A549 (cell line): Measurements from ENCODE around the gene UQCR11.

Experiments
- CBX2 ChIP-seq: fragments of 200-600 bp; sonication (generic); IDR thresholded peaks from 2 replicates; pipeline ENCODE4 v1.6.1; 2016; ENCODE audit warnings: low read depth, mild to moderate bottlenecking, borderline replicate concordance
- EHMT2 ChIP-seq: fragments of 200-600 bp; sonication (generic); IDR thresholded peaks from 2 replicates; pipeline ENCODE4 v1.6.1; 2016; ENCODE audit warnings: antibody characterized with exemption, low read depth, mild to moderate bottlenecking, moderate library complexity
- JUNB ChIP-seq: fragments of >200 bp; sonication (Bioruptor Twin); formaldehyde crosslinking; IDR thresholded peaks from 2 replicates; pipeline ENCODE4 v1.6.1; 2016
- POLR2A ChIP-seq: IDR thresholded peaks from 2 replicates; pipeline ENCODE4 v1.6.1; 2012; ENCODE audit warnings: mild to moderate bottlenecking, low read length
- RAD21 ChIP-seq, 2 experiments: fragments of >200 bp in 1 of 2; sonication (Bioruptor Twin) in 1 of 2; formaldehyde crosslinking in 1 of 2; IDR thresholded peaks in 1 of 2; conservative IDR thresholded peaks in 1 of 2; 2 replicates in 1 of 2; 3 replicates in 1 of 2; pipeline ENCODE4 v1.6.1; 2012 to 2018; ENCODE audit warnings: inconsistent platforms in 1 of 2
- REST ChIP-seq: fragments of 200-600 bp; sonication (generic); IDR thresholded peaks from 2 replicates; pipeline ENCODE4 v1.6.1; 2016; ENCODE audit warnings: antibody characterized with exemption, mild to moderate bottlenecking, moderate library complexity
- RFX5 ChIP-seq: fragments of 450-650 bp; IDR thresholded peaks from 2 replicates; pipeline ENCODE4 v1.7.1; 2014; ENCODE audit warnings: antibody characterized with exemption, mild to moderate bottlenecking, moderate library complexity
- RNF2 ChIP-seq: fragments of 200-600 bp; sonication (generic); IDR thresholded peaks from 2 replicates; pipeline ENCODE4 v1.6.1; 2016; ENCODE audit warnings: low read depth, mild to moderate bottlenecking, antibody characterized with exemption, moderate library complexity, borderline replicate concordance
- TP53 ChIP-seq: fragments of 250-450 bp; sonication (Bioruptor Pico); IDR thresholded peaks from 2 replicates; pipeline ENCODE4 v1.5.0; 2021; ENCODE audit warnings: mild to moderate bottlenecking, moderate library complexity
- TF ChIP-seq, protein P1 (sequence below): fragments of >200 bp; sonication (Bioruptor Twin); formaldehyde crosslinking; IDR thresholded peaks from 3 replicates; pipeline ENCODE4 v1.5.1; 2016

DNA sequence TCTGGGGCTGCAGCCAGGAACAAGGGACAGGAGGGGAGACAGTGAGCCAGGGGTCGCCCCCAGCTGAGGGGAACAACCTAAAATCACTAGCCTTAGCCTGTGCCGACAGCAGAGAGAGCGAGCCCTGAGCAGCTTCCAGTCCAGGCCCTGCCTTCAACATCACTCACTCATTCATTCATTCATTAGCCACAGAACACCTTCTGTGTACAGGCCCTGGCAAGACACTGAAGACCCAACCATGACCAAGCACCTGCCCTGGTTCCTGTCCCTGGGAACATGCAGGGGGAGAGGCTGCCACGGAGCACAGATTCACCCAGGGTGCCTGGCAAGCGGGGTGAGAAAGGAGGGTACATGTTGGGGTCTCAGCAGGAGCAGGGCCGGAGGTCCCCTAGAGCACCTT, 42.0 kb downstream of the UQCR11 start:
- TF ChIP-seq TP53 (CRISPR knock-in tag) (no peak), REST (no peak), POLR2A (no peak), EHMT2 (no peak), RFX5 (no peak), RNF2 (no peak), CBX2 (no peak), RAD21 (conservative IDR thresholded peaks at IDR 0.05 in 1 of 2, IDR thresholded peaks at IDR 0.05 in 1 of 2) (no peak), JUNB (no peak)
- TF ChIP-seq, protein P1, sequence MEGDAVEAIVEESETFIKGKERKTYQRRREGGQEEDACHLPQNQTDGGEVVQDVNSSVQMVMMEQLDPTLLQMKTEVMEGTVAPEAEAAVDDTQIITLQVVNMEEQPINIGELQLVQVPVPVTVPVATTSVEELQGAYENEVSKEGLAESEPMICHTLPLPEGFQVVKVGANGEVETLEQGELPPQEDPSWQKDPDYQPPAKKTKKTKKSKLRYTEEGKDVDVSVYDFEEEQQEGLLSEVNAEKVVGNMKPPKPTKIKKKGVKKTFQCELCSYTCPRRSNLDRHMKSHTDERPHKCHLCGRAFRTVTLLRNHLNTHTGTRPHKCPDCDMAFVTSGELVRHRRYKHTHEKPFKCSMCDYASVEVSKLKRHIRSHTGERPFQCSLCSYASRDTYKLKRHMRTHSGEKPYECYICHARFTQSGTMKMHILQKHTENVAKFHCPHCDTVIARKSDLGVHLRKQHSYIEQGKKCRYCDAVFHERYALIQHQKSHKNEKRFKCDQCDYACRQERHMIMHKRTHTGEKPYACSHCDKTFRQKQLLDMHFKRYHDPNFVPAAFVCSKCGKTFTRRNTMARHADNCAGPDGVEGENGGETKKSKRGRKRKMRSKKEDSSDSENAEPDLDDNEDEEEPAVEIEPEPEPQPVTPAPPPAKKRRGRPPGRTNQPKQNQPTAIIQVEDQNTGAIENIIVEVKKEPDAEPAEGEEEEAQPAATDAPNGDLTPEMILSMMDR = no peak
